Activated B cell treated with CpG ODN at 0.5 μM for 24 hours (primary cell): ENCODE measurements around the gene SLC19A1. TPM values are rescaled to one million over a fixed set of nuclear protein-coding genes. Genes with fewer than 3 reads are reported as not detected.

Experiments used
- ATAC-seq: fragments of 200-7000 bp; cut with Tn5 transposase; one replicate; pipeline ENCODE4 v1.10.0; 2021; ENCODE audit warnings: low read depth, mild to moderate bottlenecking, moderate library complexity
- CTCF ChIA-PET: fragments of 350-600 bp; sonication (Branson Sonifier 250); formaldehyde crosslinking; loops from one replicate; lab custom pipeline; 2021; ENCODE audit warnings: antibody characterized with exemption; lab: Charles Lee
- POLR2A ChIA-PET: fragments of 350-600 bp; sonication (Branson Sonifier 250); formaldehyde crosslinking; loops from one replicate; lab custom pipeline; 2021; ENCODE audit warnings: antibody characterized with exemption; lab: Charles Lee
- DNase-seq: peaks from one replicate; pipeline ENCODE4 v3.0.0; 2022
- H3K27ac Mint-ChIP-seq: one replicate; pipeline ENCODE4 v1.8.0; 2020; ENCODE audit warnings: mixed read lengths
- H3K27me3 Mint-ChIP-seq: one replicate; pipeline ENCODE4 v1.8.0; 2021; ENCODE audit warnings: mixed read lengths
- H3K36me3 Mint-ChIP-seq: one replicate; pipeline ENCODE4 v1.8.0; 2021; ENCODE audit warnings: low read depth, mixed read lengths
- H3K4me1 Mint-ChIP-seq: one replicate; pipeline ENCODE4 v1.8.0; 2021; ENCODE audit warnings: mixed read lengths
- H3K4me3 Mint-ChIP-seq: one replicate; pipeline ENCODE4 v1.8.0; 2020; ENCODE audit warnings: mild to moderate bottlenecking, mixed read lengths
- H3K9me3 Mint-ChIP-seq: one replicate; pipeline ENCODE4 v1.8.0; 2020; ENCODE audit warnings: mixed read lengths
- CTCF ChIP-seq: fragments of 200-600 bp; IDR thresholded peaks from one replicate; pipeline ENCODE4 v1.8.0; 2022; ENCODE audit warnings: antibody characterized with exemption, mild to moderate bottlenecking
- intact Hi-C: fragments of 100-400 bp; cut with micrococcal nuclease; formaldehyde crosslinking; loops from one replicate; pipeline ENCODE4 v1.15.1; 2024
- total RNA-seq: library from RNA; stranded (reverse); gene quantifications from 2 replicates; pipeline ENCODE4 v1.2.3, GENCODE V29; 2022

The SLC19A1 gene
- total RNA-seq, 1 donor from 2014 or later, result 10.7 TPM

DNA sequence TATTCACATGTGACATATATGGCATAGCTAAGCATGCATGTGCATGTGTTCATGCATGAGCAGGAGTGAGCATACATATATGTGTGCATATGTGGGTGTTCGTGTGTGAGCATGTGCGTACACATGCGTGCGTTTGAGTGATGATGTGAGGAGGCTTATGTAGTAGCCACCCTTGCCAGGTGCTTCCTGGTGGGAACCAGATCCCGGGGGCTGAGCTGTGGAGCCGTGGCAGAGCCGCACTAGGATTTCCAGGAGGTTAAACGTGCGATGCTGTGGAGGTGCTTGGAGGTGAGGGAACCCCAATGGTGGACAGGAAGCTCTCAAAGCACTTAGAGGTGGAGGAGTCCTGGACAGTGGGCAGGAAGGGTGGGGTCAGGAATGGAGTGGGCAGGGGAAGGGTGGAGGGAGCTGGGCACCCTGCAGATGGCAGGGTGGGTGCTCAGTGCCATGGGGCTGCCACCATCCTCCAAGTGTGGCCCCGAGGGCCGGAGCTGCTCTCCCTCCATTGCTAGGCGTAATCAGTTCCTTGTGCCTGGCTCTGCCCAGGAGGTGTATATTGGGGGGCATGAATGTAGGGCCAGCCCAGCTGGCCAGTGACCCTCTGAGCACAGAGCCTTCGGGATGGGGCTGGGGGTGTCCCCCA lies 88.8 kb downstream of the SLC19A1 start:
- H3K4me3 Mint-ChIP-seq, result no peak overlapping the region
- H3K9me3 Mint-ChIP-seq, result peaks cover 2% of the 10 kb centered on the region
- TF ChIP-seq CTCF, result no peak
- ChIA-PET CTCF (no interaction called here), POLR2A (no interaction called here)
- H3K4me1 Mint-ChIP-seq, result no peaks in the 10 kb centered on the region
- intact Hi-C loops, result no loop called here
- no peak overlapping the region for H3K27ac Mint-ChIP-seq
- no peak for ATAC-seq
- DNase-seq, result no peak
- H3K36me3 Mint-ChIP-seq, result no peaks in the 10 kb centered on the region
- H3K27me3 Mint-ChIP-seq, result no peaks in the 10 kb centered on the region

GRCh38 chr21:45452696-45453307 lies 89.4 kb downstream of the SLC19A1 start:
- H3K27ac Mint-ChIP-seq, result no peak overlapping the region
- H3K4me1 Mint-ChIP-seq, result no peaks in the 10 kb centered on the region
- ATAC-seq, result no peak
- no peaks in the 10 kb centered on the region for H3K36me3 Mint-ChIP-seq
- POLR2A ChIA-PET, result no interaction called here
- DNase-seq, result no peak
- H3K4me3 Mint-ChIP-seq, result no peak overlapping the region
- peaks cover 2% of the 10 kb centered on the region for H3K27me3 Mint-ChIP-seq
- intact Hi-C loops, result no loop called here
- CTCF ChIA-PET, result no interaction called here
- TF ChIP-seq CTCF, result no peak
- peaks cover 2% of the 10 kb centered on the region for H3K9me3 Mint-ChIP-seq

- no peak for ATAC-seq
- H3K27me3 Mint-ChIP-seq, result peaks cover 7% of the 10 kb centered on the region
- intact Hi-C loops, result no loop called here
- CTCF ChIA-PET, result no interaction called here
- no peaks in the 10 kb centered on the region for H3K36me3 Mint-ChIP-seq
- H3K9me3 Mint-ChIP-seq, result peaks cover 2% of the 10 kb centered on the region
- no peak for TF ChIP-seq CTCF
- no peak for DNase-seq
- H3K27ac Mint-ChIP-seq, result no peak overlapping the region
- H3K4me3 Mint-ChIP-seq, result no peak overlapping the region
- no peaks in the 10 kb centered on the region for H3K4me1 Mint-ChIP-seq
- POLR2A ChIA-PET, result no interaction called here
Measured at GRCh38 chr21:45451771-45452182, 90.5 kb downstream of the SLC19A1 start.

DNA sequence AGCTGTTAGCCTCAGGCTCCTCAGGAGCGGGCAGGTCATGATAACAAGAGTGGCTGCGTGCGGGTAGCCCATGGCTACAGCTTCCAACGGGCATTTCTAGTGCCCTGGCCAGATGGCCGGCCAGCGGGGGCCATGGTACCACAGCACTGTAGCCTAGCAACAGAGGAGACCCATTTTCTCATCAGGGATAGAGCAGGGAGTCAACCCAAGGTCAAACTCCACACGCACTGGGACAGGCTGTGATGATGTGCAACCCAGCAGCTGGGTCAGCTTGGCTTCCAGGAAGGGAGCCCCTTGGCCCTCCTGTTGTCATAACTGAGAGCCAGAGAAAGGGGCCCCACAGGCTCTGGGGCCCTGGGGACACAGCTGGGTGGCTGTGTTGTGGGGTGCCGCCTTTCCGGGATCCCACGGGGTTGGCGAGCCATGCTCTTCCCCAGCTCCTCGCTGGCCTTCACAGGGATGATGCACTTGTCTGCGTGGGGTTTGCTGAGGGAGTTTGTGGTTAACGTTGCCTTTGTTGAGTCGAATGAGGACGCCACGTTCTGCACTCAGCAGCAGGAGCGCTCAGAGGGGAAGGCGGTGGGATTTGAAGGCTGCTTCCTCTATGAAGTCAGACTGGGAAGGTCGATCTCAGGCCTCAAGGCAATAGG lies 91.0 kb downstream of the SLC19A1 start:
- no peak overlapping the region for H3K4me3 Mint-ChIP-seq
- TF ChIP-seq CTCF, result no peak
- H3K4me1 Mint-ChIP-seq, result no peaks in the 10 kb centered on the region
- peaks cover 2% of the 10 kb centered on the region for H3K9me3 Mint-ChIP-seq
- ATAC-seq (no peak), DNase-seq (no peak)
- intact Hi-C loops, result no loop called here
- no peaks in the 10 kb centered on the region for H3K36me3 Mint-ChIP-seq
- peaks cover 7% of the 10 kb centered on the region for H3K27me3 Mint-ChIP-seq
- H3K27ac Mint-ChIP-seq, result no peak overlapping the region
- CTCF ChIA-PET, result no interaction called here
- POLR2A ChIA-PET, result no interaction called here

- intact Hi-C loops, result no loop called here
- peaks cover 7% of the 10 kb centered on the region for H3K27me3 Mint-ChIP-seq
- H3K4me3 Mint-ChIP-seq, result no peak overlapping the region
- ChIA-PET POLR2A (no interaction called here), CTCF (no interaction called here)
- DNase-seq, result no peak
- H3K4me1 Mint-ChIP-seq, result no peaks in the 10 kb centered on the region
- no peaks in the 10 kb centered on the region for H3K36me3 Mint-ChIP-seq
- no peak for ATAC-seq
- no peak for TF ChIP-seq CTCF
- no peak overlapping the region for H3K27ac Mint-ChIP-seq
- peaks cover 4% of the 10 kb centered on the region for H3K9me3 Mint-ChIP-seq
Measured at GRCh38 chr21:45450423-45451090, 91.7 kb downstream of the SLC19A1 start.
